GM19099 (cell line): ENCODE results near the gene CITED1.

Source experiments
- POLR2A ChIP-seq: IDR thresholded peaks from 3 replicates; pipeline ENCODE4 v1.6.1; 2011; ENCODE audit warnings: low read depth; ENCODE audit not compliant: insufficient read length; ENCODE audit errors: extremely low read depth

Gene CITED1

DNA sequence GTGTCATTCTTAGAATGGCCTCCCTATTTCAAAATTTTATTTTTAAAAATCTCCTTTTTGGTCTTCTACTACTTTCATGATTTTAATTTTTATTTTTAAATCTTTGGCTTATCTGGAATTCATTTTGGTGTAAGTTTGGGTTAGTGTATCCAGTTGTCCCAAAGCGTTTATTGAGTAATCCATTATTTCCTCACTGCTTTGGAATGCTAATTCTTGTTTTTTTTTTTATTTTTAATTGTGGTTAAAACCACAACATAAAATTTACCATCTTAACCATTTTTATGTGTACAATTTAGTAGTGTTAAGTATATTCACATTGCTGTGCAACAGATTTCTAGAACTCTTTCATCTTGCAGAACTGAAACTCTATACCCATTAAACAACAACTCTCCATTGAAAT is 8.7 kb downstream of the CITED1 start:
- TF ChIP-seq POLR2A: no peak

- TF ChIP-seq POLR2A: no peak
Measured at GRCh38 chrX:72295745-72296144, 10.0 kb downstream of the CITED1 start.

DNA sequence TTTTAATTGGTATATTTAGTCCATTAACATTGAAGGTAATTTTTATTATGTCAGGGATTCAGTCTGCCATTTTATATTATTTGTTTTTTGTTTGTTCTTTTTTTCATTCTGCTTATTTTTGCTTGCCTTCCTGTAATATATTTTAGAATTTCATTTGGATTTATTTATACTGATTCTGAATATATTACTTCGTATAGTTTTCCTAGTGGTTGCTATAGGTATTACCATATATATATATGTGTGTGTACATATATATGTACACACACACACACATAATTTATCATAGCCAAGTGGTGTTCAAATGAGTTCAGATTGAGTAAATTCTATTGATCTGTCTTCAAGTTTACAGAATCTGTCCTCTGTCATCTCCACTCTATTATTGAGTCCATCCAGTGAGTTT is 11.2 kb downstream of the CITED1 start:
- no peak for TF ChIP-seq POLR2A

DNA sequence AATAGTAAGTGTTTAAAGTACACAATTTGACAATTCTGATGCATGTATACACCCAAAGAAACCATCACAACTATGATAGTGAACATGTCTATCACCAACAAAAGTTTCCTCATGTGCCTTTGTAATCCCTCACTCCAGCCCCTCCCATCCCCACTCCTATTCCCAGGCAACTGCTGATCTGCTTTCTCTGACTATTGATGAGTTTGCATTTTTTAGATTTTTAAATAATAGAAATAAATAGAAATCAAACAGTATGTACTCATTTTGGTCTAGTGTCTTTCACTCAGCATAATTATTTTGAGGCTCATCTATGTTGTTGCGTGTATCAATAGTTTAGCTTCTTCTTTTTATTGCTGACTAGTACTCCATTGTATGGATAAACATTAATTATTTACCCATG is 23.4 kb downstream of the CITED1 start:
- TF ChIP-seq POLR2A: no peak

DNA sequence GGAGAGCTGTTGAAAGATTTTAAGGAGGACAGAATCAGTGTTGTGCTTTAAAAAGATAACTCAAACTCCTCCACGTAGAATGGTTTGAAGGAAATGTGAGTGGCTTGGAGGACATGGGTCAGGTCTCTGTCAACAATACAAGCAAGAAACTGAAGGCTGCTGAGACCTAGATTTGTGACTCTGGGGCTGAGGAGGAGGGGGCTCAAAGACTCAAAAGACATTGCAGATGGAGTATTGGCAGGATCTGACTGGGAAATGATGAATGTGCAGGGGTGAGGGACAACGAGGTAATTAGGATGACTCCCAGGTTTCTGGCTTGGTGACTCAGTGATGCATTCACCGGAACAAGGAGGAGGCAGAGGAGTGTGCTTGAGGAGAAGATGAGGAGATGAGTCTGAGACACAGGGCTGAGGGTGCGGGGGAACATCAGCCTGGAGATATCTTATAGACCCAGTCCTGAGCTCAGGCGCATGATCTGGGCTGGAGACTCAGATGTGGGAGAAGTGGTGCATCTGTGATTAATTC is 25.3 kb downstream of the CITED1 start:
- TF ChIP-seq POLR2A: no peak

DNA sequence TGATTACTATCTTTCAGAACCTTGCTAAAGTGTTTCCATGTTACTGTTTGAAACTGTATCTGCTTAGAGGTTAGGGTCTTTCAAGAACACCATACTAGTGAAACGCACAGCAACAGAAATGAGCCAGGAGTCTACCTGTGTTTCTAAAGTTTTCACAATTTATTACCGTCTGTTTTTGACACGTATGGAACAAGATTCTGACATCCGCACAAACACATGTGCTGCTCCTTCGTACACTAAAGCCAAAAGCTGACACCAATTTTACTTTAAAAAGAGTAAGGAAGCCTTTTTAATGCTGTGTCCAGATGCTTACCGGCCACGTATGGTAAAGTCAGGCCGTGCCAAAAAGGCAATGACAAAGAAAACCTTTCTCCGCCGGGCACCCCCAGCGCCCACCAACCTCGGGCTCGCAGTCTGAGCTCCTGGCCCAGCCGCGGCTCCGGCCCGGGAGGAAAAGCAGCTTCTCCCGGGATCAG is 29.2 kb downstream of the CITED1 start:
- TF ChIP-seq POLR2A: no peak

DNA sequence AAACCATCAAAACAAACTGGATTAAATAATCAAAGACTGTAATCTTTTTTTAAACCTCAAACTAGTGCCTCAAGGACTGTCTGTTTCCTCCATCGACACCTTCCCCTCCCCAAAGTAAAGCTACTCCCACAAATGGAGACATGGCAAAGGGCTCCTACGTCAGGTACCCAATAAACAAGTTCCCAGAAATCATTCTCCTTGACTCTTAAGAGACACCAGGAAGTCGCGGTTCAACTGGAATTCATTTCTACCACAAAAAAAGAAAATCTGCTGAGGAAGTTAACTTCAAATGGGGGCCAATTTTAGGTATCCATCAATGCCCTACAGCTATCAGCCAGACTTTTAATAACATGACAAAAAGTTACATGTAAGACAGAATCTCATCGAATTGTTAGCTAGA is 31.2 kb downstream of the CITED1 start:
- peak; percentile 11 for TF ChIP-seq POLR2A

- no peak for TF ChIP-seq POLR2A
Measured at GRCh38 chrX:72273718-72274117, 32.0 kb downstream of the CITED1 start.

DNA sequence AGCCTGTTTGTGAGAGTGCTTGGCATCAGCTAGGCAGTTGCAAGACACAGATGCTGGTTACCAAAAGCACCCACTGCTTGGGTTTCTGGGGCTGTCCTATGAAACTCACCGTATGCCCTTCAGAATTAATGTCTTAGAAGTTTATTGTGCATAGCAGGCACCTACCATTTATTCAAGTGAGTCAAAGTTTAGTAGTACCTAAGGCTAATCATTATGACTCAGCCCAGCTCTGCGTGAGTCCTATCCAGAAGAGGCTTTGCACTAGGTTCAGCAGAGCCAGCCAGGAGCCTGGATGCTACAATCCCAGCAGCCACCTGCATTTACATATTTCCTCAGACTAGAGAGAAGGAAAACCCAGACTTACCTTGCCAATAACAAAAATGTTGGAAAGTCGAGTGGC is 32.8 kb downstream of the CITED1 start:
- TF ChIP-seq POLR2A: no peak

- no peak for TF ChIP-seq POLR2A
Measured at GRCh38 chrX:72271812-72272211, 33.9 kb downstream of the CITED1 start.

- TF ChIP-seq POLR2A: no peak
Measured at GRCh38 chrX:72271091-72271788, 34.5 kb downstream of the CITED1 start.

GRCh38 chrX:72270316-72270866 is 35.3 kb downstream of the CITED1 start:
- no peak for TF ChIP-seq POLR2A

DNA sequence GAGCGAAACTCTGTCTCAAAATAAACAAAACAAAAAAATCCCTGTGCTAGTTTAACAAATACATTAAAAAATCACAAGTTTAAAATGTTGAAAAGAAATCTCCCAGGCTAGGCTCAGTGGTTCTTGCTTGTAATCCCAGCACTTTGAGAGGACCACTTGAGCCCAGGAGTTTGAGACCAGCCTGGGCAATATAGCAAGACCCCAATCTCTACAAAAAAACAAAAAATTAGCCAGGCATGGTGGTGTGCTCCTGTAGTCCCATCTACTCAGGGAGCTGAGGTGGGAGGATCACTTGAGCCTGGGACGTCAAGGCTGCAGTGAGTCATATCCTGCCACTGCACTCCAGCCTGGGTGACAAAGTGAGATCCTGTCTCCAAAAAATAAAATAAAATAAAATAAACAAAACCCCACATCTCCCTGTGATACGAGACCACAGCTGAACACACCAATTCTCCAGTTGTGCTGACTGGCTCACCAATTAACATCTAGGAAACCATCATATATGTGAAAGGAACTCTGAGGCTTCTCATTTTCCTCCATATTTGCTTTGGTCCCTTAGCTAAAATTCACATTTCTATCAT is 36.0 kb downstream of the CITED1 start:
- no peak for TF ChIP-seq POLR2A

DNA sequence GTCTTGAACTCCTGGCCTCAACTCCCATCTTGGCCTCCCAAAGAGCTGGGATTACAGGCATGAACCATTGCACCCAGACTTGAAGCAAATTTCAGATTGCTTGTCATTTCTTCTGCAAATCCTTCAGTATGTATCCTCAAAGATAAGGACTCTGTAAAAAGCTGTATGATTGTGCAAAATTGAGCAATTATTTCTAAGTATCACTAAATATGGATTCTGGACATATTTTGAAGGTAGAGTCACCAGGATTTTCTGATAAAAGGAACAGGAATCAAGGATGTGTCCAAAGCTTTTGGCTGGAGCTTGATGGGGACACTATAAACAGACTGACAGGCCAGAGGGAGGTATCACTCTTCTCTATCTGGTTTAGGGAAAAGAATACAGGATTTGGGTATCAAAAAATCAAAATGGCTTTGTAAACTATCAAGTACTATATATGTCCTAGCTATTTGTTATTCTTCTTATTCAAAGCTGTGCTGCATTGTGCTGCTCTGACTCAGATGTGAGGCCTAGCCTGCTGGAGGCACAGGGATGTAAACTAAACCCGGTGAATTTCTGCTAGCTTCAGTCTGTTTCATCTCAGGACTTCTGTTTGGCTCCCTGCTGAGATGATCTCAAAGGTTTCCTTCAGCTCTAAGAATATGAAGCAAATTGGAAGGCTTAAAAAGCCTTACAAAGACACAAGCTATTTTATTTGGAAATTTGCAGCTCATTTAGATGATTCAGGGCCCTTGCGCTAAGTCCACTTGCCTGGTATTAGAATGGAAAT is 36.9 kb downstream of the CITED1 start:
- no peak for TF ChIP-seq POLR2A

DNA sequence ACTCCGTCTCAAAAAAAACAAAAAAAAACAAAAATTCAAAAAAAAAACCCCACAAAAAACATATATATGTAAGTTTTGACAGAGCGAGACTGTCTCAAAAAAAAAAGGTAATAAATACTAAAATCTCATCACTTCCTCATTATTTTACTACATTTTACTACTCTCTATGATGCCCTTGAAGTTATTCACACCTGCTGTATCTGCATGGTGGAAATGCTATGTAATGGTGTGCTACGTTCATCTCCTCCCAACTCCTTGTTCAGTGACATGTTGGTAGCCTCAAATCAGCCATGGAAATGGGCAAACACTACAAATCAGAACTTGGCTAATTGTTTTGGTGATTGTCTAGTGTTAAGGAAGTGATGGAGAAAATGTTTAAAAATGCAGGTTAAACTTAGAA is 40.5 kb downstream of the CITED1 start:
- TF ChIP-seq POLR2A: no peak
